Measurements from ENCODE around the gene RAB1A. TPM values are rescaled to one million over a fixed set of nuclear protein-coding genes. Genes with fewer than 3 reads are reported as not detected.
A peak's percentile ranks its signal among the peaks of the same experiment; 100 is the strongest.

Gene RAB1A
- total and polyA plus RNA-seq, 2 of the 13 experiments (the other 11 are each of a cell fraction or from before 2014, with no cell fraction given): 206 to 226 TPM

GRCh38 chr2:65056215-65057053 is 73.5 kb downstream of the RAB1A start, which contains the start of gene CEP68 (continued):
- no peak; the same call in 1 of the 2 replicates for TF ChIP-seq RNF219 (CRISPR knock-in tag; IDR thresholded peaks at IDR 0.05)
- peak; percentile 94 for TF ChIP-seq POLR2G (IDR thresholded peaks at IDR 0.05; ENCODE audit: low read depth, low read length)
- TF ChIP-seq CENPT (CRISPR knock-in tag; IDR thresholded peaks at IDR 0.05; ENCODE audit: low read depth): no peak
- TF ChIP-seq BRF2 (CRISPR knock-in tag; IDR thresholded peaks at IDR 0.05): peak; percentile 80; the same call in 1 of the 2 replicates
- TF ChIP-seq MIXL1 (CRISPR knock-in tag; IDR thresholded peaks at IDR 0.05): no peak
- TF ChIP-seq ZBTB37 (CRISPR knock-in tag; IDR thresholded peaks at IDR 0.05): no peak
- TF ChIP-seq RBAK (CRISPR knock-in tag; IDR thresholded peaks at IDR 0.05): no peak
- peak; percentile 97 for TF ChIP-seq NFYB (CRISPR knock-in tag; IDR thresholded peaks at IDR 0.05)
- peak; percentile 96 for TF ChIP-seq ZNF230 (CRISPR knock-in tag; IDR thresholded peaks at IDR 0.05)
- TF ChIP-seq DDIT3 (CRISPR knock-in tag; IDR thresholded peaks at IDR 0.05): no peak
- peak; percentile 98 for TF ChIP-seq ZNF547 (CRISPR knock-in tag; IDR thresholded peaks at IDR 0.05)
- TF ChIP-seq ZFAT (CRISPR knock-in tag; conservative IDR thresholded peaks at IDR 0.05): no peak
- TF ChIP-seq SMC3 (IDR thresholded peaks at IDR 0.05; ENCODE audit: low read length): no peak
- peak; percentile 61 for TF ChIP-seq KDM2A (CRISPR knock-in tag; IDR thresholded peaks at IDR 0.05; ENCODE audit: borderline replicate concordance, low read depth)
- TF ChIP-seq ZGPAT (CRISPR knock-in tag; IDR thresholded peaks at IDR 0.05): peak; percentile 75
- no peak; the same call in 1 of the 2 replicates for TF ChIP-seq NFAT5 (CRISPR knock-in tag; IDR thresholded peaks at IDR 0.05)
